ENCODE results near the gene KNDC1. TPM values are rescaled to one million over a fixed set of nuclear protein-coding genes. Genes with fewer than 3 reads are reported as not detected.

The KNDC1 gene
- total and polyA plus RNA-seq, 2 of the 4 experiments (the other 2 are of a cell fraction) = 0.18 to 1.1 TPM

- ATAC-seq (ENCODE audit: low read depth) (no peak), DNase-seq (no peak)
- Histone ChIP-seq H4K5ac (ENCODE audit: low read depth, low read length) (no peak overlapping the region), H2AK9ac (replicated peaks; ENCODE audit: low read depth, low read length, poor library complexity) (peak overlapping the region; percentile 42), H3K9me1 (ENCODE audit: insufficient read depth, low read length) (no peaks in the 10 kb centered on the region), H3K27me3 (ENCODE audit: control insufficient read depth, insufficient read depth, low read length) (peaks cover 16% of the 10 kb centered on the region), H3K79me1 (ENCODE audit: low read depth in 1 of 2, low read length in 2 of 2) (no peaks in the 10 kb centered on the region), H3K4me2 (ENCODE audit: low read depth, low read length) (no peak overlapping the region), H2BK120ac (ENCODE audit: low read depth, low read length) (no peak overlapping the region), H3K14ac (replicated peaks; ENCODE audit: low read depth, low read length) (no peak overlapping the region), H3K4me3 (ENCODE audit: insufficient read depth, low read depth, low read length) (no peak overlapping the region), H4K8ac (ENCODE audit: low read depth in 2 of 2, low read length in 2 of 2) (no peak overlapping the region), H3K36me3 (ENCODE audit: control insufficient read depth, insufficient read depth, low read length) (no peaks in the 10 kb centered on the region), H3K9me3 (ENCODE audit: control insufficient read depth, insufficient read depth, low read length) (no peaks in the 10 kb centered on the region), H3K4ac (ENCODE audit: low read depth, low read length) (no peak overlapping the region), H2BK15ac (ENCODE audit: low read depth, low read length) (no peak overlapping the region), H2AK5ac (ENCODE audit: low read depth, low read length) (no peak overlapping the region), H3K18ac (ENCODE audit: low read depth, low read length) (no peak overlapping the region), H2BK5ac (ENCODE audit: low read depth, low read length, poor library complexity, severe bottlenecking) (no peak overlapping the region), H3K23ac (ENCODE audit: low read depth, low read length) (no peak overlapping the region), H3K4me1 (ENCODE audit: control insufficient read depth, insufficient read depth, low read length) (no peaks in the 10 kb centered on the region), H3K27ac (ENCODE audit: insufficient read depth, low read length) (no peak overlapping the region), H2BK20ac (ENCODE audit: low read depth, low read length) (no peak overlapping the region), H4K91ac (ENCODE audit: insufficient read depth, low read depth, low read length) (no peak overlapping the region), H3K56ac (ENCODE audit: extremely low read depth, insufficient read depth, low read length) (no peak overlapping the region), H4K20me1 (ENCODE audit: insufficient read depth, low read length) (no peaks in the 10 kb centered on the region; the same call in 1 of the 2 replicates), H3K9ac (ENCODE audit: low read depth, low read length) (no peak overlapping the region), H2AFZ (replicated peaks; ENCODE audit: low read length, poor library complexity) (no peak overlapping the region)
- CTCF ChIA-PET = no interaction called here
- in situ Hi-C loops (cut with MboI; ENCODE audit: low sequenced_read_pairs) (no loop called here), intact Hi-C loops (cut with micrococcal nuclease) (no loop called here), dilution Hi-C loops (cut with HindIII; ENCODE audit: low sequenced_read_pairs, unreplicated experiment) (no loop called here)
- no TSS peak for BruUV-seq (replicated peaks)
- POLR2A ChIA-PET (ENCODE audit: unreplicated experiment) = no interaction called here
- no peak for TF ChIP-seq POLR2A (IDR thresholded peaks at IDR 0.05; ENCODE audit: low read depth, low read length)
- no peak for TF ChIP-seq MXI1 (IDR thresholded peaks at IDR 0.05; ENCODE audit: borderline replicate concordance, low read depth, low read length)
- TF ChIP-seq USF2 (IDR thresholded peaks at IDR 0.05; ENCODE audit: low read depth, low read length) = no peak
- no peak for TF ChIP-seq FOS (IDR thresholded peaks at IDR 0.05; ENCODE audit: low read depth, low read length)
- TF ChIP-seq RFX5 (IDR thresholded peaks at IDR 0.05; ENCODE audit: low read depth, low read length) = no peak
- TF ChIP-seq CEBPB (IDR thresholded peaks at IDR 0.05; ENCODE audit: low read depth, low read length) = no peak
- TF ChIP-seq SMC3 (IDR thresholded peaks at IDR 0.05; ENCODE audit: low read depth, low read length) = no peak
- TF ChIP-seq RAD21 (IDR thresholded peaks at IDR 0.05; ENCODE audit: low read length) = no peak
- 73% methylated on average over 5 of the region's 12 CpGs; no CpG with 5 or more reads in 1 of the 2 experiments for WGBS, 2 experiments (ENCODE audit: extremely low coverage in 2 of 2, insufficient read length in 1 of 2)
Observed at GRCh38 chr10:133248334-133248715, 88.3 kb downstream of the KNDC1 start.
